K562 (cell line): ENCODE measurements around the gene EIF4E1B. TPM values are rescaled to one million over a fixed set of nuclear protein-coding genes. Genes with fewer than 3 reads are reported as not detected.

ENCODE experiments used
- EHMT2 ChIP-seq: fragments of 450-650 bp; IDR thresholded peaks from 2 replicates; pipeline ENCODE4 v1.6.1; 2018; ENCODE audit warnings: antibody characterized with exemption
- NCOA4 ChIP-seq: fragments of 450-650 bp; IDR thresholded peaks from 2 replicates; pipeline ENCODE4 v1.6.1; 2018; ENCODE audit warnings: mild to moderate bottlenecking; ENCODE audit not compliant: partially characterized antibody
- XRCC5 ChIP-seq: fragments of 200-400 bp; formaldehyde crosslinking; IDR thresholded peaks from 2 replicates; pipeline ENCODE4 v1.6.1; 2017; ENCODE audit warnings: low read depth, mild to moderate bottlenecking, low read length
- ZNF76 ChIP-seq: fragments of 250-450 bp; sonication (Bioruptor Pico); IDR thresholded peaks from 2 replicates; pipeline ENCODE4 v1.4.0; 2020; ENCODE audit warnings: mild to moderate bottlenecking, moderate library complexity, borderline replicate concordance
- polyA plus RNA-seq, 8 experiments: library from polyadenylated mRNA; depleted of rRNA in 4 of 8; stranded (reverse) in 5 of 8; unstranded in 3 of 8; fragments of >200 nt; fragmentation: Nextera tagmentation in 2 of 8; fragmentation: Illumina TruSeq in 1 of 8; extraction: Ambion mirVana in 2 of 8; extraction: Trizol in 1 of 8; gene quantifications; 2 replicates each; pipeline versions ENCODE4 v1.2.1 to v1.2.3, GENCODE V29; 2011 to 2014; ENCODE audit warnings: inconsistent platforms in 1 of 8, missing spikeins in 1 of 8
- total RNA-seq, 7 experiments: library from RNA; depleted of rRNA in 6 of 7; stranded (reverse); fragments of >200 nt in 6 of 7; fragmentation: Illumina TruSeq in 2 of 7; extraction: Trizol in 2 of 7; gene quantifications; 2 replicates each; pipeline versions ENCODE4 v1.2.1 to v1.2.3, GENCODE V29; 2011 to 2021; ENCODE audit warnings: low replicate concordance in 1 of 7
- TF ChIP-seq, protein P1 (sequence below), 2 experiments: fragments of 450-650 bp in 1 of 2; IDR thresholded peaks; 2 replicates each; pipeline ENCODE4 v1.6.1; 2011 to 2017; ENCODE audit warnings: low read depth in 2 of 2, antibody characterized with exemption in 1 of 2, borderline replicate concordance in 1 of 2, low read length in 1 of 2, mild to moderate bottlenecking in 1 of 2, mixed read lengths in 1 of 2; ENCODE audit not compliant: control insufficient read depth in 1 of 2
- TF ChIP-seq, protein P2 (sequence below): sonication (generic); formaldehyde crosslinking; IDR thresholded peaks from 2 replicates; pipeline ENCODE4 v1.8.0; 2022; ENCODE audit warnings: mild to moderate bottlenecking, missing genetic modification reagents
- TF ChIP-seq, protein P3 (sequence below): fragments of 450-650 bp; IDR thresholded peaks from 2 replicates; pipeline ENCODE4 v1.6.1; 2016; ENCODE audit warnings: mild to moderate bottlenecking, moderate library complexity

EIF4E1B gene
- total and polyA plus RNA-seq, 9 of the 15 experiments (the other 6 are each of a cell fraction or from before 2014, with no cell fraction given), result not detected

DNA sequence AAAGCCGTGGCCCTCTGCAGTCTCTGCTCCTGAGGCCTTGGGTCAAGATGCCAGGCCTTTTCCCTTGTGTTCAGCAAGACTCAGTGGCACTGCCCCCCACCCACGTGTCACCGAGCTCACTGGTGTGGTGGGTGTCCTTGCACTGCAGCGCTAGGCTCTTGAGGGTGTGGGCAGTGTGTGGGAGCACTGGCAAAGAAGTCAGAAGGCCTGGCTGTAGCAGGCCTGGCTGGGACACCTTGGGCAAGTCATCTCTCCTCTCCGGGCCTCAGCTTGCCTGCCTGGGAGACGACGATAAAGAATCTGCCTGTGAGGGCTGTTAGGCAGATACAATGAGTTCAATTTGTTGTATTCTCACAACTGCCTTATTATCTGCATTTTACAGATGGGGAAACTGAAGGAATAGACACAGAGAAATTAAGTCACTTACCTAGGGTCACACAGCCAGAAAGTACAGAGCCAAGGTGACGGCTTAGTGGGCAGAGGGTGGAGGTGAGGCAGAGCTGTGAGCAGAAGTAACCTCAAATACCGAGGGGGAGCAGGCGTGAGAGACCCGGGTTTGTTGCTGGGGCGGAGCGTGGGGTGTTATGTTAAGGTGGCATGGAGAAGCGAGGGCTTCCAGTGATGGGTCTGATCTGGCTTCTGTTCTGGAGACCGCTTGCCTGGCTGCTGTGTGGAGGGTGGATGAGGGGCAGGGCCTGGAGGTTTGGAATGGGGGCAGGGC, 18.2 kb downstream of the EIF4E1B start (continued):
- TF ChIP-seq, protein P1, sequence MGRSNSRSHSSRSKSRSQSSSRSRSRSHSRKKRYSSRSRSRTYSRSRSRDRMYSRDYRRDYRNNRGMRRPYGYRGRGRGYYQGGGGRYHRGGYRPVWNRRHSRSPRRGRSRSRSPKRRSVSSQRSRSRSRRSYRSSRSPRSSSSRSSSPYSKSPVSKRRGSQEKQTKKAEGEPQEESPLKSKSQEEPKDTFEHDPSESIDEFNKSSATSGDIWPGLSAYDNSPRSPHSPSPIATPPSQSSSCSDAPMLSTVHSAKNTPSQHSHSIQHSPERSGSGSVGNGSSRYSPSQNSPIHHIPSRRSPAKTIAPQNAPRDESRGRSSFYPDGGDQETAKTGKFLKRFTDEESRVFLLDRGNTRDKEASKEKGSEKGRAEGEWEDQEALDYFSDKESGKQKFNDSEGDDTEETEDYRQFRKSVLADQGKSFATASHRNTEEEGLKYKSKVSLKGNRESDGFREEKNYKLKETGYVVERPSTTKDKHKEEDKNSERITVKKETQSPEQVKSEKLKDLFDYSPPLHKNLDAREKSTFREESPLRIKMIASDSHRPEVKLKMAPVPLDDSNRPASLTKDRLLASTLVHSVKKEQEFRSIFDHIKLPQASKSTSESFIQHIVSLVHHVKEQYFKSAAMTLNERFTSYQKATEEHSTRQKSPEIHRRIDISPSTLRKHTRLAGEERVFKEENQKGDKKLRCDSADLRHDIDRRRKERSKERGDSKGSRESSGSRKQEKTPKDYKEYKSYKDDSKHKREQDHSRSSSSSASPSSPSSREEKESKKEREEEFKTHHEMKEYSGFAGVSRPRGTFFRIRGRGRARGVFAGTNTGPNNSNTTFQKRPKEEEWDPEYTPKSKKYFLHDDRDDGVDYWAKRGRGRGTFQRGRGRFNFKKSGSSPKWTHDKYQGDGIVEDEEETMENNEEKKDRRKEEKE (IDR thresholded peaks at IDR 0.05; ENCODE audit: borderline replicate concordance in 1 of 2, control insufficient read depth in 1 of 2, low read depth in 2 of 2, low read length in 1 of 2), result no peak
- TF ChIP-seq, protein P2, sequence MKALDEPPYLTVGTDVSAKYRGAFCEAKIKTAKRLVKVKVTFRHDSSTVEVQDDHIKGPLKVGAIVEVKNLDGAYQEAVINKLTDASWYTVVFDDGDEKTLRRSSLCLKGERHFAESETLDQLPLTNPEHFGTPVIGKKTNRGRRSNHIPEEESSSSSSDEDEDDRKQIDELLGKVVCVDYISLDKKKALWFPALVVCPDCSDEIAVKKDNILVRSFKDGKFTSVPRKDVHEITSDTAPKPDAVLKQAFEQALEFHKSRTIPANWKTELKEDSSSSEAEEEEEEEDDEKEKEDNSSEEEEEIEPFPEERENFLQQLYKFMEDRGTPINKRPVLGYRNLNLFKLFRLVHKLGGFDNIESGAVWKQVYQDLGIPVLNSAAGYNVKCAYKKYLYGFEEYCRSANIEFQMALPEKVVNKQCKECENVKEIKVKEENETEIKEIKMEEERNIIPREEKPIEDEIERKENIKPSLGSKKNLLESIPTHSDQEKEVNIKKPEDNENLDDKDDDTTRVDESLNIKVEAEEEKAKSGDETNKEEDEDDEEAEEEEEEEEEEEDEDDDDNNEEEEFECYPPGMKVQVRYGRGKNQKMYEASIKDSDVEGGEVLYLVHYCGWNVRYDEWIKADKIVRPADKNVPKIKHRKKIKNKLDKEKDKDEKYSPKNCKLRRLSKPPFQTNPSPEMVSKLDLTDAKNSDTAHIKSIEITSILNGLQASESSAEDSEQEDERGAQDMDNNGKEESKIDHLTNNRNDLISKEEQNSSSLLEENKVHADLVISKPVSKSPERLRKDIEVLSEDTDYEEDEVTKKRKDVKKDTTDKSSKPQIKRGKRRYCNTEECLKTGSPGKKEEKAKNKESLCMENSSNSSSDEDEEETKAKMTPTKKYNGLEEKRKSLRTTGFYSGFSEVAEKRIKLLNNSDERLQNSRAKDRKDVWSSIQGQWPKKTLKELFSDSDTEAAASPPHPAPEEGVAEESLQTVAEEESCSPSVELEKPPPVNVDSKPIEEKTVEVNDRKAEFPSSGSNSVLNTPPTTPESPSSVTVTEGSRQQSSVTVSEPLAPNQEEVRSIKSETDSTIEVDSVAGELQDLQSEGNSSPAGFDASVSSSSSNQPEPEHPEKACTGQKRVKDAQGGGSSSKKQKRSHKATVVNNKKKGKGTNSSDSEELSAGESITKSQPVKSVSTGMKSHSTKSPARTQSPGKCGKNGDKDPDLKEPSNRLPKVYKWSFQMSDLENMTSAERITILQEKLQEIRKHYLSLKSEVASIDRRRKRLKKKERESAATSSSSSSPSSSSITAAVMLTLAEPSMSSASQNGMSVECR (CRISPR knock-in tag), result peak; percentile 50; the same call in 1 of the 2 replicates
- TF ChIP-seq XRCC5 (no peak; the same call in 1 of the 2 replicates), NCOA4 (no peak), ZNF76 (CRISPR knock-in tag) (no peak), EHMT2 (no peak)
- TF ChIP-seq, protein P3, sequence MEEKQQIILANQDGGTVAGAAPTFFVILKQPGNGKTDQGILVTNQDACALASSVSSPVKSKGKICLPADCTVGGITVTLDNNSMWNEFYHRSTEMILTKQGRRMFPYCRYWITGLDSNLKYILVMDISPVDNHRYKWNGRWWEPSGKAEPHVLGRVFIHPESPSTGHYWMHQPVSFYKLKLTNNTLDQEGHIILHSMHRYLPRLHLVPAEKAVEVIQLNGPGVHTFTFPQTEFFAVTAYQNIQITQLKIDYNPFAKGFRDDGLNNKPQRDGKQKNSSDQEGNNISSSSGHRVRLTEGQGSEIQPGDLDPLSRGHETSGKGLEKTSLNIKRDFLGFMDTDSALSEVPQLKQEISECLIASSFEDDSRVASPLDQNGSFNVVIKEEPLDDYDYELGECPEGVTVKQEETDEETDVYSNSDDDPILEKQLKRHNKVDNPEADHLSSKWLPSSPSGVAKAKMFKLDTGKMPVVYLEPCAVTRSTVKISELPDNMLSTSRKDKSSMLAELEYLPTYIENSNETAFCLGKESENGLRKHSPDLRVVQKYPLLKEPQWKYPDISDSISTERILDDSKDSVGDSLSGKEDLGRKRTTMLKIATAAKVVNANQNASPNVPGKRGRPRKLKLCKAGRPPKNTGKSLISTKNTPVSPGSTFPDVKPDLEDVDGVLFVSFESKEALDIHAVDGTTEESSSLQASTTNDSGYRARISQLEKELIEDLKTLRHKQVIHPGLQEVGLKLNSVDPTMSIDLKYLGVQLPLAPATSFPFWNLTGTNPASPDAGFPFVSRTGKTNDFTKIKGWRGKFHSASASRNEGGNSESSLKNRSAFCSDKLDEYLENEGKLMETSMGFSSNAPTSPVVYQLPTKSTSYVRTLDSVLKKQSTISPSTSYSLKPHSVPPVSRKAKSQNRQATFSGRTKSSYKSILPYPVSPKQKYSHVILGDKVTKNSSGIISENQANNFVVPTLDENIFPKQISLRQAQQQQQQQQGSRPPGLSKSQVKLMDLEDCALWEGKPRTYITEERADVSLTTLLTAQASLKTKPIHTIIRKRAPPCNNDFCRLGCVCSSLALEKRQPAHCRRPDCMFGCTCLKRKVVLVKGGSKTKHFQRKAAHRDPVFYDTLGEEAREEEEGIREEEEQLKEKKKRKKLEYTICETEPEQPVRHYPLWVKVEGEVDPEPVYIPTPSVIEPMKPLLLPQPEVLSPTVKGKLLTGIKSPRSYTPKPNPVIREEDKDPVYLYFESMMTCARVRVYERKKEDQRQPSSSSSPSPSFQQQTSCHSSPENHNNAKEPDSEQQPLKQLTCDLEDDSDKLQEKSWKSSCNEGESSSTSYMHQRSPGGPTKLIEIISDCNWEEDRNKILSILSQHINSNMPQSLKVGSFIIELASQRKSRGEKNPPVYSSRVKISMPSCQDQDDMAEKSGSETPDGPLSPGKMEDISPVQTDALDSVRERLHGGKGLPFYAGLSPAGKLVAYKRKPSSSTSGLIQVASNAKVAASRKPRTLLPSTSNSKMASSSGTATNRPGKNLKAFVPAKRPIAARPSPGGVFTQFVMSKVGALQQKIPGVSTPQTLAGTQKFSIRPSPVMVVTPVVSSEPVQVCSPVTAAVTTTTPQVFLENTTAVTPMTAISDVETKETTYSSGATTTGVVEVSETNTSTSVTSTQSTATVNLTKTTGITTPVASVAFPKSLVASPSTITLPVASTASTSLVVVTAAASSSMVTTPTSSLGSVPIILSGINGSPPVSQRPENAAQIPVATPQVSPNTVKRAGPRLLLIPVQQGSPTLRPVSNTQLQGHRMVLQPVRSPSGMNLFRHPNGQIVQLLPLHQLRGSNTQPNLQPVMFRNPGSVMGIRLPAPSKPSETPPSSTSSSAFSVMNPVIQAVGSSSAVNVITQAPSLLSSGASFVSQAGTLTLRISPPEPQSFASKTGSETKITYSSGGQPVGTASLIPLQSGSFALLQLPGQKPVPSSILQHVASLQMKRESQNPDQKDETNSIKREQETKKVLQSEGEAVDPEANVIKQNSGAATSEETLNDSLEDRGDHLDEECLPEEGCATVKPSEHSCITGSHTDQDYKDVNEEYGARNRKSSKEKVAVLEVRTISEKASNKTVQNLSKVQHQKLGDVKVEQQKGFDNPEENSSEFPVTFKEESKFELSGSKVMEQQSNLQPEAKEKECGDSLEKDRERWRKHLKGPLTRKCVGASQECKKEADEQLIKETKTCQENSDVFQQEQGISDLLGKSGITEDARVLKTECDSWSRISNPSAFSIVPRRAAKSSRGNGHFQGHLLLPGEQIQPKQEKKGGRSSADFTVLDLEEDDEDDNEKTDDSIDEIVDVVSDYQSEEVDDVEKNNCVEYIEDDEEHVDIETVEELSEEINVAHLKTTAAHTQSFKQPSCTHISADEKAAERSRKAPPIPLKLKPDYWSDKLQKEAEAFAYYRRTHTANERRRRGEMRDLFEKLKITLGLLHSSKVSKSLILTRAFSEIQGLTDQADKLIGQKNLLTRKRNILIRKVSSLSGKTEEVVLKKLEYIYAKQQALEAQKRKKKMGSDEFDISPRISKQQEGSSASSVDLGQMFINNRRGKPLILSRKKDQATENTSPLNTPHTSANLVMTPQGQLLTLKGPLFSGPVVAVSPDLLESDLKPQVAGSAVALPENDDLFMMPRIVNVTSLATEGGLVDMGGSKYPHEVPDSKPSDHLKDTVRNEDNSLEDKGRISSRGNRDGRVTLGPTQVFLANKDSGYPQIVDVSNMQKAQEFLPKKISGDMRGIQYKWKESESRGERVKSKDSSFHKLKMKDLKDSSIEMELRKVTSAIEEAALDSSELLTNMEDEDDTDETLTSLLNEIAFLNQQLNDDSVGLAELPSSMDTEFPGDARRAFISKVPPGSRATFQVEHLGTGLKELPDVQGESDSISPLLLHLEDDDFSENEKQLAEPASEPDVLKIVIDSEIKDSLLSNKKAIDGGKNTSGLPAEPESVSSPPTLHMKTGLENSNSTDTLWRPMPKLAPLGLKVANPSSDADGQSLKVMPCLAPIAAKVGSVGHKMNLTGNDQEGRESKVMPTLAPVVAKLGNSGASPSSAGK, result no peak
